Body of pancreas (tissue), 4 donors: ENCODE measurements around the gene SLC12A7. TPM values are rescaled to one million over a fixed set of nuclear protein-coding genes. Genes with fewer than 3 reads are reported as not detected.

Experiments
- ATAC-seq: fragments of 150-250 bp; one replicate; pipeline ENCODE4 v1.9.1; 2016
- DNase-seq, 4 donors: peaks; one replicate each; pipeline ENCODE4 v3.0.0-alpha.2; 2019
- H3K27ac ChIP-seq, 4 donors: fragments of 200-600 bp; sonication (generic); 1 replicate in 3 of 4; 2 replicates in 1 of 4; pipeline versions ENCODE4 v1.5.1 to v1.6.1; 2016 to 2019; ENCODE audit warnings: mild to moderate bottlenecking in 1 of 4, mixed read lengths in 1 of 4, moderate library complexity in 1 of 4
- H3K27me3 ChIP-seq, 2 donors: fragments of 200-600 bp; sonication (generic); one replicate each; pipeline ENCODE4 v1.6.0; 2016; ENCODE audit warnings: mild to moderate bottlenecking in 1 of 2
- H3K36me3 ChIP-seq, 2 donors: fragments of 200-600 bp; sonication (generic); replicated peaks in 1 of 2; 2 replicates each; pipeline ENCODE4 v1.5.1; 2016; ENCODE audit warnings: low read depth in 2 of 2; ENCODE audit not compliant: insufficient read depth in 1 of 2
- H3K4me1 ChIP-seq: fragments of 200-600 bp; sonication (generic); one replicate; pipeline ENCODE4 v1.6.0; 2016
- H3K4me3 ChIP-seq, 2 donors: fragments of 200-600 bp; sonication (generic); 1 replicate in 1 of 2; 2 replicates in 1 of 2; pipeline ENCODE4 v1.5.1; 2016 to 2019
- H3K9me3 ChIP-seq, 3 donors: fragments of 200-600 bp; sonication (generic); 1 replicate in 2 of 3; 2 replicates in 1 of 3; pipeline ENCODE4 v1.5.1; 2016
- POLR2A ChIP-seq, 3 donors: fragments of 450-650 bp; IDR thresholded peaks; one replicate each; pipeline ENCODE4 v1.6.1; 2016; ENCODE audit warnings: antibody characterized with exemption in 3 of 3, mild to moderate bottlenecking in 2 of 3
- WGBS, 2 donors: methylation state at CpG; one replicate each; pipeline ENCODE4 v1.1.5; 2017; 5-methylcytosine and 5-hydroxymethylcytosine counted together
- intact Hi-C: fragments of 100-400 bp; cut with DNase I; formaldehyde crosslinking; loops from one replicate; pipeline ENCODE4 v1.15.1; 2023
- total RNA-seq, 2 donors: library from RNA; depleted of rRNA; stranded (reverse); fragments of >200 nt; gene quantifications; one replicate each; pipeline ENCODE4 v1.1.0, GENCODE V29; 2016
- TF ChIP-seq, protein P1 (sequence below), 7 experiments: fragments of 450-650 bp in 4 of 7; fragments of 200-600 bp in 3 of 7; sonication (generic) in 3 of 7; IDR thresholded peaks; one replicate each; pipeline ENCODE4 v1.5.1; 2016 to 2019; ENCODE audit warnings: antibody characterized with exemption in 7 of 7

The SLC12A7 gene
- total RNA-seq, 2 donors from 2014 or later = 35.5 to 42.8 TPM

DNA sequence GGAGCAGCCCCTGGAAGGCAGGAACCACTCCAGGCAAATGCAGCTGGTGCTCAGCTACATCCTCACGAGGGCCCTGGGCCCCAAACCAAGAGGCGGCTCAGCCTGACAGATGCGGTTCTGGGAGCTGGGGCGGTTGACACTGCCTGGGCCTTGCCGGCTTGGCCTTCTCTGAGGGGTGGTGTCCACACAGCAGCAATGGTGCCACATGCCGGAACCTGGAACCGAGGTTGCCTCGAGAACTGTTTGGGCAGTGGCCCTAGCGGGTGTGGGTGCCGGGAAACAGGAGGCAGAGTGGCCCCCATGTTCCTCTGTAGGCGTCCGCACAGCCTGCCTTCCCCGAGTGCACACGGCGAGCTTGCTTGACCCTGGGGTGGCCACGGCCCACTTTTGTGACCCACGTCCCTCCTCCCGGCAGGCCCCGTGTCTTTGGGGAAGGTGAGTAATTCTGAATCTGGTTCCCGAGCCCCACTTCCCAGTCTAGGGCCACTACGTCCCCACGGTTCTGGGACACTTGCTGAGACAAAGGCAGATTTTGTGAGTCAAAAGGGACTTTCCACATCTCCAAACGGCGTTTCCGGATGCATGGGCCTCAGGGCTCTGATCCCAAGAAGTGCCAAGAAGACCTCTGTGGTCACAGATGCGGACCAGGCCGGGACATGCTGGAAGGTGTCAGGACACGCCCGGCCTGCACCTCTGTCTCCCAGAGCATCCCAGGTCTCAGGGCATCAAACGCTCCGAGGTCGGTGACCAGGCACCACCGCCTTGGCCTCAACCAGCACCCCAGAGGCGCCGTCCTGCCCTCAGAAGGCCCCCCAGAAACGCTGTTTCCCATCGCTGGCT lies 27.7 kb upstream of the SLC12A7 start:
- peak overlapping the region in 3 of 4 donors; percentile 17 to 66 (median 51) for H3K27ac ChIP-seq
- intact Hi-C loops = loop anchor here (5.0 kb wide), 1 partner anchor 212 kb away; no protein-coding TSS in a partner anchor

DNA sequence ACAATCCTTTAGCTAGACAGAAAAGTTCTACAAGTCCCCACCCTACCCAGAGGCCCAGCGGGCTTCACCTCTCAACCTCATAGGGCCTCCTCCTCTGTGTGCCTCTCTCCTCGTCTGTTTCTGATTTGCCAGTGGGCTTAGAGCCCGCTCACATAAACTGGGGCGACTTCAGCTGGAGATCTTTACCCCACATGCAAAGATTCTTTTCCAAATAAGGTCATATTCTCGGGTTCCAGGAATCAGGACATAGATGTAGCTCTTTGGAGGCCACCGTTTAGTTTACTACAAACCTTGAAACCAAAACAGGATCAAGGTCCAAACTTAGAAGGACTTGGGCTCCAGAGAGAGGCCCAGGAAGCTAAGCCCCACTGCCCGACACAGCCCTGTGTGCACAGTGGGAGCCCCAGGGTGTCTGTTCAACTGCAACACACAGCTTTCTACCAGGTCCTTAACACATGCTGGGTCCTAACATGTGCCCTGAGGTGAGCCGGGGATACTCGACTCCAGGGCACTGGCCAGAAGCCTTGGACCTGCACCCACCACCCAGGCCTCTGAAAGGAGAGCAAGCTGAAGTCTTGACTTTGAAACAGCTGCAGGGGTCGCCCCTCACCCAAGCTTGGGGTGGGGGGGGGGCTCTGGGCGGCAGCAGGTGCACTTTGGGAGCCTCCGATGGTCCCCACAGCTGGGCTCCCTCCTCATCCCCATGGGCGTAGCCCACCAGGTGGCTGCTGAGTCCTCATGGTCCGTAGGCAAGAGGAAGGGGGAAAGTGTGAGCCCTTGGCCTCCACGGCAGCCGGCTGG lies 26.8 kb upstream of the SLC12A7 start:
- Histone ChIP-seq H3K36me3 (no peaks in the 10 kb centered on the region), H3K4me1 (peaks cover 29% of the 10 kb centered on the region), H3K9me3 (no peaks in the 10 kb centered on the region), H3K27ac (peak overlapping the region in 1 of 4 donors; percentile 66), H3K4me3 (no peak overlapping the region), H3K27me3 (no peaks in the 10 kb centered on the region)
- no peak for TF ChIP-seq POLR2A (IDR thresholded peaks at IDR 0.05)
- TF ChIP-seq, protein P1, sequence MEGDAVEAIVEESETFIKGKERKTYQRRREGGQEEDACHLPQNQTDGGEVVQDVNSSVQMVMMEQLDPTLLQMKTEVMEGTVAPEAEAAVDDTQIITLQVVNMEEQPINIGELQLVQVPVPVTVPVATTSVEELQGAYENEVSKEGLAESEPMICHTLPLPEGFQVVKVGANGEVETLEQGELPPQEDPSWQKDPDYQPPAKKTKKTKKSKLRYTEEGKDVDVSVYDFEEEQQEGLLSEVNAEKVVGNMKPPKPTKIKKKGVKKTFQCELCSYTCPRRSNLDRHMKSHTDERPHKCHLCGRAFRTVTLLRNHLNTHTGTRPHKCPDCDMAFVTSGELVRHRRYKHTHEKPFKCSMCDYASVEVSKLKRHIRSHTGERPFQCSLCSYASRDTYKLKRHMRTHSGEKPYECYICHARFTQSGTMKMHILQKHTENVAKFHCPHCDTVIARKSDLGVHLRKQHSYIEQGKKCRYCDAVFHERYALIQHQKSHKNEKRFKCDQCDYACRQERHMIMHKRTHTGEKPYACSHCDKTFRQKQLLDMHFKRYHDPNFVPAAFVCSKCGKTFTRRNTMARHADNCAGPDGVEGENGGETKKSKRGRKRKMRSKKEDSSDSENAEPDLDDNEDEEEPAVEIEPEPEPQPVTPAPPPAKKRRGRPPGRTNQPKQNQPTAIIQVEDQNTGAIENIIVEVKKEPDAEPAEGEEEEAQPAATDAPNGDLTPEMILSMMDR (IDR thresholded peaks at IDR 0.05) = no peak
- intact Hi-C loops = no loop called here
- no peak for ATAC-seq
- WGBS, 2 donors = 86 to 97% methylated on average over 8 to 16 of the region's 16 CpGs
- DNase-seq = no peak

More for the DNA sequence above, 27.7 kb upstream of the SLC12A7 start:
- 76 to 81% methylated on average over 18 to 35 of the region's 37 CpGs for WGBS, 2 donors
- TF ChIP-seq, protein P1 (IDR thresholded peaks at IDR 0.05) = no peak
- no peak for TF ChIP-seq POLR2A (IDR thresholded peaks at IDR 0.05)
- no peak overlapping the region for H3K4me3 ChIP-seq
- peak in 1 of 4 donors; percentile 8 for DNase-seq
- H3K9me3 ChIP-seq = no peaks in the 10 kb centered on the region
- H3K4me1 ChIP-seq = peaks cover 24% of the 10 kb centered on the region
- H3K36me3 ChIP-seq = no peaks in the 10 kb centered on the region
- H3K27me3 ChIP-seq = no peaks in the 10 kb centered on the region
- peak; percentile 24 for ATAC-seq

DNA sequence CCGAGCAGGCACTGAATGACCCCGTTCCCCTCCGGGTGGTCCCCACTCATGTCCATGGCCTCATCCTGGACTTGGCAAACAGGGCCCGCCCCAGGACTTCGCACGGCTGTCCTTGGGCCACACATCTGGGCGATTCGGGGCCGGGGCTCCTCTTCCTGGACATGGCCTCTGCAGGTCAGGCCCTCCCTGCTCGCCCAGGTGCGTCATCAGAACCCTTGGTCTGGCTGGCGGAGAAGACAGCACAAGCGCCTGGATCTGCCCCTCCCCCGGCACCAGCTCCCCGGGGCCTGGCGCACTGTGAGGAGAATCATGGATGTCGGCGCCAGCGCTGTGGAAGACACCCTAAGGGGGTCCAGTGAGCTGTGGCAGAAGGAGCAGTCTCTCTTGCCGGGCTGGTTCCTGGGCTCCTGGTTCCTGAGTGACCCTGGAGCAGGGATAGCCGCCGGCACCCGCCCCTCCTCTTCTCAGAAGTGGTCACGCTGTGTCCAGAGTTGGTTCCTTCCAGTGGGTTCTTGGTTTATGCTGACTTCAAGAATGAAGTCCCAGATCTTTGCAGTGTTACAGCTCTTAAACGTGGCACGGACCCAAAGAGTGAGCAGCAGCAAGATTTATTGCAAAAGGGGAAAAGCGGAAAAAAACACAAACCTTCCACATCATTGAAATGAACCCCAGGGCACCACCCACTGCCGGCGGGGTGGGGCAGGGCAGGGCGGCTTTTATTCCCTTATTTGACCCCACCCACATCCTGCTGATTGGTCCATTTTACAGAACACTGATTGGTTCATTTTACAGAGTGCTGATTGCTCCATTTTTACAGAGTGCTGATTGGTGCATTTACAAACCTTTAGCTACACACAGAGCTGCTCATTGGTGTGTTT lies 25.9 kb upstream of the SLC12A7 start:
- TF ChIP-seq POLR2A (IDR thresholded peaks at IDR 0.05) = no peak
- TF ChIP-seq, protein P1 (IDR thresholded peaks at IDR 0.05) = no peak
- peaks cover 29% of the 10 kb centered on the region for H3K4me1 ChIP-seq
- H3K27me3 ChIP-seq = no peaks in the 10 kb centered on the region
- H3K9me3 ChIP-seq = no peaks in the 10 kb centered on the region
- ATAC-seq (no peak), DNase-seq (peak in 1 of 4 donors; percentile 6)
- H3K36me3 ChIP-seq = no peaks in the 10 kb centered on the region
- 85 to 89% methylated on average over 15 to 29 of the region's 30 CpGs for WGBS, 2 donors
- intact Hi-C loops = no loop called here
- no peak overlapping the region for H3K4me3 ChIP-seq
- H3K27ac ChIP-seq = no peak overlapping the region

DNA sequence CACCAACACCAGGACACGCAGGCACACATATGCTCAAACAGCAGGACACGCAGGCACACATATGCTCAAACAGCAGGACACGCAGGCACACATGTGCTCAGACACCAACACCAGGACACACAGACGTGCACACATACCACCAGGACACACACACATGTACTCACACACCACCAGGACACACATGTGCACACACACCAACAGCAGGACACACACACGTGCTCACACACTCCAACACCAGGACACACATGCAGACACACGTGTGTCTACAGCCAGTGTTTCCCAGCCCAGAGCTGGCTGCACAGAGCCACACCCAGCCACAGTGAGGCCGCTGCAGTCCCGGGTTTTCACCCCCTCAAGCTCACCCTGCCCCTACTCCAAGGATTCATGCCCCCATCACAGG lies 25.0 kb upstream of the SLC12A7 start:
- H3K4me1 ChIP-seq = peaks cover 29% of the 10 kb centered on the region
- DNase-seq (no peak), ATAC-seq (no peak)
- no peaks in the 10 kb centered on the region for H3K9me3 ChIP-seq
- intact Hi-C loops = no loop called here
- H3K27ac ChIP-seq = no peak overlapping the region
- no peaks in the 10 kb centered on the region for H3K27me3 ChIP-seq
- H3K36me3 ChIP-seq = no peaks in the 10 kb centered on the region
- WGBS, 2 donors = 79% methylated on average over 6 to 8 of the region's 8 CpGs
- TF ChIP-seq POLR2A (IDR thresholded peaks at IDR 0.05) = no peak
- TF ChIP-seq, protein P1 (IDR thresholded peaks at IDR 0.05) = no peak
- H3K4me3 ChIP-seq = no peak overlapping the region
